Large intestine (tissue), 3 donors: ENCODE measurements around the gene PTPRN2. TPM values are rescaled to one million over a fixed set of nuclear protein-coding genes. Genes with fewer than 3 reads are reported as not detected.

Experiments used
- DNase-seq, 2 donors: peaks; one replicate each; pipeline versions ENCODE4 v3.0.0 to v3.0.0-alpha.2; 2013
- H3K27ac ChIP-seq: one replicate; pipeline ENCODE4 v1.5.1; 2013; ENCODE audit warnings: low read length
- H3K27me3 ChIP-seq: 2 replicates; pipeline ENCODE4 v1.6.1; 2013; ENCODE audit warnings: low read length; ENCODE audit not compliant: control insufficient read depth, insufficient read depth
- H3K36me3 ChIP-seq: 2 replicates; pipeline ENCODE4 v1.6.1; 2013; ENCODE audit warnings: low read length; ENCODE audit not compliant: control insufficient read depth, insufficient read depth
- H3K4me1 ChIP-seq: one replicate; pipeline ENCODE4 v1.6.1; 2013; ENCODE audit warnings: low read length; ENCODE audit not compliant: control insufficient read depth, insufficient read depth
- H3K4me3 ChIP-seq: one replicate; pipeline ENCODE4 v1.5.1; 2013; ENCODE audit warnings: low read length
- H3K9me3 ChIP-seq: one replicate; pipeline ENCODE4 v1.6.1; 2013; ENCODE audit warnings: mild to moderate bottlenecking, low read depth, low read length, moderate library complexity; ENCODE audit not compliant: control insufficient read depth
- whole genome bisulfite sequencing: methylation state at CpG from one replicate; pipeline ENCODE4 v1.1.5; 2013; ENCODE audit warnings: low lambda C conversion rate; ENCODE audit not compliant: insufficient coverage; 5-methylcytosine and 5-hydroxymethylcytosine counted together
- polyA plus RNA-seq: library from polyadenylated mRNA; unstranded; fragments of 120-200 nt; gene quantifications from one replicate; pipeline ENCODE4 v1.2.1, GENCODE V29; 2013

Gene PTPRN2
- polyA plus RNA-seq, 1 donor = 13.4 TPM

- WGBS = 80% methylated on average over 1 of the region's 16 CpGs
- Histone ChIP-seq H3K27ac (no peak overlapping the region), H3K9me3 (peaks cover 39% of the 10 kb centered on the region), H3K4me1 (no peaks in the 10 kb centered on the region), H3K27me3 (no peaks in the 10 kb centered on the region), H3K36me3 (no peaks in the 10 kb centered on the region), H3K4me3 (no peak overlapping the region)
- DNase-seq = no peak
These were observed 474.9 kb downstream of the PTPRN2 start for GRCh38 chr7:158112571-158113320.

- no peaks in the 10 kb centered on the region for H3K4me1 ChIP-seq
- no peak for DNase-seq
- H3K4me3 ChIP-seq = no peak overlapping the region
- H3K27me3 ChIP-seq = no peaks in the 10 kb centered on the region
- H3K36me3 ChIP-seq = no peaks in the 10 kb centered on the region
- H3K9me3 ChIP-seq = peaks cover 42% of the 10 kb centered on the region
- no CpG with 5 or more reads among the region's 15 CpGs for WGBS
- H3K27ac ChIP-seq = no peak overlapping the region
These were observed 475.6 kb downstream of the PTPRN2 start for GRCh38 chr7:158111906-158112570.

DNA sequence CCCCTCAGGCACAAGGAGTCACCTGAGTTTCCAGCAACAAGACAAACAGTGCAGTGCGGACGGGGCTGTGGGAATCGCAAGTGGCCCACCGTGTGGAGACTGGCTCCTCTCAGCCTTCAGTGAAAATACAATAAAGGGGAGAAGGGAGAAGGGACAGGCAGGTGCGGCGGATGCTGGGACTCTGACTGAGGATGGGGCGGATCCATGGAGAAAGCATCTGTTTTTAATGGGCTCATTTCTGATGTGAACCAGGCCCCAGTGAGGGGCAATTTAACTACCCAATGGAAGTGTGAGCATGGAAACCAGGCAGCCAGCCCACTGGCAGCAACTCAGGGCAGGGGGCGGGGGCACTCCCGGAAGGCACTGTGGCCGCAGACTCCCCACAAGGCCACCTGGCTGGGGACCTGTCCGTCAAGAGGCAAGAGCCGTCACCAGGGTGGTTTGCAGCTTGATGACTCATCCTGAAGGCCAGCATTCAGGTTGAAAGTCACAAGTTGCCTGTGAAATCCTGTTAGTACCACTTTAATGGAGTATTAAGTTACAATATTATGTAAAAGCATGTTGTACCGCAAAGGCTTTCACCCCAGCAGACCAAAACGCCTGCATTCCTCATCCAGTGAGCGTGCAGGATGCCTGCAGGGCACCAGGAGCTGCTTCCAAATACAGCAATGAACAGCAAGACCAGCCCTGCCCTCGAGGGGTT is 476.4 kb downstream of the PTPRN2 start:
- no peak for DNase-seq
- H3K4me1 ChIP-seq = no peaks in the 10 kb centered on the region
- no CpG with 5 or more reads among the region's 16 CpGs for WGBS
- peaks cover 42% of the 10 kb centered on the region for H3K9me3 ChIP-seq
- H3K4me3 ChIP-seq = no peak overlapping the region
- no peak overlapping the region for H3K27ac ChIP-seq
- no peaks in the 10 kb centered on the region for H3K36me3 ChIP-seq
- H3K27me3 ChIP-seq = no peaks in the 10 kb centered on the region

- DNase-seq = no peak
- WGBS = no CpG with 5 or more reads among the region's 14 CpGs
- peaks cover 46% of the 10 kb centered on the region for H3K9me3 ChIP-seq
- H3K27ac ChIP-seq = no peak overlapping the region
- no peaks in the 10 kb centered on the region for H3K36me3 ChIP-seq
- H3K4me3 ChIP-seq = no peak overlapping the region
- no peaks in the 10 kb centered on the region for H3K27me3 ChIP-seq
- no peaks in the 10 kb centered on the region for H3K4me1 ChIP-seq
These were observed 477.0 kb downstream of the PTPRN2 start for GRCh38 chr7:158110661-158111048.

DNA sequence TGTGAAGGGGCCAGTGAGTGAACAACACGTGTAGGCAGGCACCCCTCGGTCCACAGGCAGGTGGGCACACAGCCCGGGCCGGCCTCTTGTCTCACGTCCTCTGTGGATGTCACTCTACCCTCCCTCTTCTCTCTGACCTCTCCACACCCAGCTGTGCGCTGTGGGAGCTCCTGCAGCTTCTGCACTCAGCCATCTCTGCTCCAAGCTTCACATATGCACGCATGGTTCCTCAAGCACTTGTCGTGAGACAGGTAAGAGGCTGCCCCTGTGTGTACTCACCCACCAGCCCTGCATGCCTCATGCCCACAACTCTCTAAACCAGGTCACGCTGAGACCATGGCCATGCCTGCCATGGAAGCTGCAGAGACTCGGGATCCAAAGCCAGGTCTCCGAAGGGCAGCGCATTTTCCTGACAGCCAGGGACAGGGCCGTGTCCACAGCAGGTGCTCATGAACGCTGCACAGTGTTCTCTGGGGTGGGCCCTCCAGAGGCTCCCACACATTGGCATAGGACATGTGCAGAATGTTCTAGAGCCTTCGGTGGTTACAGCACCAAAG is 477.5 kb downstream of the PTPRN2 start:
- Histone ChIP-seq H3K27ac (no peak overlapping the region), H3K4me1 (no peaks in the 10 kb centered on the region), H3K36me3 (no peaks in the 10 kb centered on the region), H3K27me3 (no peaks in the 10 kb centered on the region), H3K4me3 (no peak overlapping the region), H3K9me3 (peaks cover 51% of the 10 kb centered on the region)
- WGBS = no CpG with 5 or more reads among the region's 15 CpGs
- no peak for DNase-seq

DNA sequence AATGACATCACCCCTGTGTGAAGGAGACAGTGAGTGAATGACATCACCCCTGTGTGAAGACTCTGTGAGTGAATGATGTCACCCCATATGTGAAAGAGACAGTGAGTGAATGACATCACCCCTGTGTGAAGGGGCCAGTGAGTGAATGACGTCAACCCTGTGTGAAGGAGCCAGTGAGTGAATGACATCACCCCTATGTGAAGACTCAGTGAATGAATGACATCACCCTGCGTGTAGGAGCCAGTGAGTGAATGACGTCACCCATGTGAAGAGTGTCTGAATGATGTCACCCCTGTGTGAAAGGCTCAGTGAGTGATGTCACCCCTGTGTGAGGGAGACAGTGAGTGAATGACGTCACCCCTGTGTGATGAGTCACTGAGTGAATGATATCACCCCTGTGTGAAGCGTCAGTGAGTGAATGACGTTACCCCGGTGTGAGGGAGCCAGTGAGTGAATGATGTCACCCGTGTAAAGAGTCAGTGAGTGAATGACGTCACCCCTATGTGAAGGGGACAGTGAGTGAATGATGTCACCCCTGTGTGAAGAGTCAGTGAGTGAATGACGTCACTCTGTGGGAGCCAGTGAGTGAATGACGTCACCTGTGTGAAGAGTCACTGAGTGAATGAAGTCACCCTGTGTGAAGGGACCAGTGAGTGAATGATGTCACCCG is 478.1 kb downstream of the PTPRN2 start:
- DNase-seq = no peak
- Histone ChIP-seq H3K4me1 (no peaks in the 10 kb centered on the region), H3K9me3 (peaks cover 55% of the 10 kb centered on the region), H3K36me3 (no peaks in the 10 kb centered on the region), H3K27me3 (no peaks in the 10 kb centered on the region), H3K4me3 (no peak overlapping the region), H3K27ac (no peak overlapping the region)
- 100% methylated on average over 1 of the region's 12 CpGs for WGBS

- Histone ChIP-seq H3K9me3 (peaks cover 53% of the 10 kb centered on the region), H3K27me3 (no peaks in the 10 kb centered on the region), H3K36me3 (no peaks in the 10 kb centered on the region), H3K4me3 (no peak overlapping the region), H3K4me1 (no peaks in the 10 kb centered on the region), H3K27ac (no peak overlapping the region)
- no CpG with 5 or more reads among the region's 4 CpGs for WGBS
- DNase-seq = no peak
These were observed 478.9 kb downstream of the PTPRN2 start for GRCh38 chr7:158108646-158109293.

- no peak for DNase-seq
- no peak overlapping the region for H3K27ac ChIP-seq
- H3K4me1 ChIP-seq = no peaks in the 10 kb centered on the region
- H3K27me3 ChIP-seq = no peaks in the 10 kb centered on the region
- H3K9me3 ChIP-seq = peaks cover 48% of the 10 kb centered on the region
- H3K36me3 ChIP-seq = no peaks in the 10 kb centered on the region
- no peak overlapping the region for H3K4me3 ChIP-seq
- WGBS = no CpG with 5 or more reads among the region's 2 CpGs
These were observed 479.8 kb downstream of the PTPRN2 start for GRCh38 chr7:158107806-158108205.

GRCh38 chr7:158106272-158106671 is 481.4 kb downstream of the PTPRN2 start:
- no peak for DNase-seq
- H3K4me1 ChIP-seq = no peaks in the 10 kb centered on the region
- WGBS = 100% methylated on average over 1 of the region's 3 CpGs
- peaks cover 44% of the 10 kb centered on the region for H3K9me3 ChIP-seq
- no peak overlapping the region for H3K4me3 ChIP-seq
- H3K27me3 ChIP-seq = no peaks in the 10 kb centered on the region
- H3K27ac ChIP-seq = no peak overlapping the region
- no peaks in the 10 kb centered on the region for H3K36me3 ChIP-seq
